Mammary epithelial cell (primary cell): ENCODE data around the gene MST1R.

Experiments
- CTCF ChIP-seq, 2 donors: IDR thresholded peaks in 1 of 2; conservative IDR thresholded peaks in 1 of 2; 2 replicates each; pipeline ENCODE4 v1.5.1; 2011 to 2012; ENCODE audit warnings: inconsistent platforms in 2 of 2, low read length in 2 of 2, mild to moderate bottlenecking in 2 of 2, control low read depth in 1 of 2, low read depth in 1 of 2; ENCODE audit not compliant: insufficient read depth in 1 of 2; ENCODE audit errors: extremely low read depth in 1 of 2
- EZH2 ChIP-seq: IDR thresholded peaks from 2 replicates; pipeline ENCODE4 v1.6.1; 2012; ENCODE audit warnings: low read length, inconsistent platforms, borderline replicate concordance

- no peak for TF ChIP-seq CTCF (conservative IDR thresholded peaks at IDR 0.05 in 1 of 2, IDR thresholded peaks at IDR 0.05 in 1 of 2; ENCODE audit: extremely low read depth in 1 of 2, insufficient read depth in 1 of 2, low read depth in 1 of 2, low read length in 2 of 2)
- no peak for TF ChIP-seq EZH2
These were observed 6.9 kb upstream of the MST1R start for GRCh38 chr3:49910409-49911123.
